Left ventricle myocardium inferior (tissue), 1 donor: ENCODE data around the gene DAAM2. TPM values are rescaled to one million over a fixed set of nuclear protein-coding genes. Genes with fewer than 3 reads are reported as not detected.

ENCODE experiments used
- DNase-seq: peaks from one replicate; pipeline ENCODE4 v3.0.0-alpha.2; 2020
- H3K27ac ChIP-seq: fragments of 200-600 bp; replicated peaks from 2 replicates; pipeline ENCODE4 v1.8.0; 2021
- H3K27me3 ChIP-seq: fragments of 200-600 bp; 2 replicates; pipeline ENCODE4 v1.8.0; 2021; ENCODE audit warnings: low read depth
- H3K36me3 ChIP-seq: fragments of 200-600 bp; 2 replicates; pipeline ENCODE4 v1.8.0; 2021
- H3K4me1 ChIP-seq: fragments of 200-600 bp; 2 replicates; pipeline ENCODE4 v1.8.0; 2021
- H3K4me3 ChIP-seq: fragments of 200-600 bp; 2 replicates; pipeline ENCODE4 v1.8.0; 2021; ENCODE audit warnings: mild to moderate bottlenecking, moderate library complexity
- H3K9me3 ChIP-seq: fragments of 200-600 bp; replicated peaks from 2 replicates; pipeline ENCODE4 v1.8.0; 2021
- CTCF ChIP-seq: fragments of 200-600 bp; IDR thresholded peaks from 2 replicates; pipeline ENCODE4 v1.8.0; 2021; ENCODE audit warnings: antibody characterized with exemption, mild to moderate bottlenecking, borderline replicate concordance
- intact Hi-C: fragments of 100-400 bp; cut with micrococcal nuclease; formaldehyde crosslinking; loops from one replicate; pipeline ENCODE4 v1.11.0; 2022
- total RNA-seq: library from RNA; stranded (reverse); fragmentation: NEBNext Ultra II Directional; extraction: Animal tissue kit (Norgen Biotek cat#: 25700); gene quantifications from one replicate; pipeline ENCODE4 v1.2.1, GENCODE V29; 2021
- donor health status: DM: no; HTN: yes; CAD: no; lungs with severe emphysema.

Gene DAAM2
- total RNA-seq, 1 donor from 2014 or later: 19.1 TPM

- Histone ChIP-seq H3K4me3 (no peak overlapping the region), H3K27ac (peak overlapping the region; percentile 48), H3K27me3 (no peaks in the 10 kb centered on the region), H3K4me1 (peaks cover 16% of the 10 kb centered on the region), H3K36me3 (no peaks in the 10 kb centered on the region), H3K9me3 (no peaks in the 10 kb centered on the region)
- TF ChIP-seq CTCF: no peak
- intact Hi-C loops: no loop called here
- no peak for DNase-seq
Measured at GRCh38 chr6:39777218-39777617, 15.0 kb upstream of the DAAM2 start.

- peak overlapping the region; percentile 48 for H3K27ac ChIP-seq
- intact Hi-C loops: no loop called here
Measured at GRCh38 chr6:39777661-39778060, 14.5 kb upstream of the DAAM2 start.

GRCh38 chr6:39778581-39779255 lies 13.5 kb upstream of the DAAM2 start:
- intact Hi-C loops: no loop called here
- no peak overlapping the region for H3K4me3 ChIP-seq
- H3K27me3 ChIP-seq: no peaks in the 10 kb centered on the region
- H3K36me3 ChIP-seq: no peaks in the 10 kb centered on the region
- no peak for TF ChIP-seq CTCF
- H3K27ac ChIP-seq: no peak overlapping the region
- H3K9me3 ChIP-seq: peaks cover 14% of the 10 kb centered on the region
- H3K4me1 ChIP-seq: peaks cover 16% of the 10 kb centered on the region
- DNase-seq: no peak

More at GRCh38 chr6:39777661-39778060, 14.5 kb upstream of the DAAM2 start:
- peak; percentile 32 for DNase-seq
- no peaks in the 10 kb centered on the region for H3K27me3 ChIP-seq
- H3K9me3 ChIP-seq: peaks cover 3% of the 10 kb centered on the region
- no peak for TF ChIP-seq CTCF
- peaks cover 16% of the 10 kb centered on the region for H3K4me1 ChIP-seq
- H3K36me3 ChIP-seq: no peaks in the 10 kb centered on the region
- H3K4me3 ChIP-seq: no peak overlapping the region

GRCh38 chr6:39785281-39785680 lies 6.9 kb upstream of the DAAM2 start:
- no peaks in the 10 kb centered on the region for H3K4me1 ChIP-seq
- no peaks in the 10 kb centered on the region for H3K36me3 ChIP-seq
- TF ChIP-seq CTCF: no peak
- no peaks in the 10 kb centered on the region for H3K27me3 ChIP-seq
- DNase-seq: no peak
- no peak overlapping the region for H3K4me3 ChIP-seq
- peaks cover 17% of the 10 kb centered on the region for H3K9me3 ChIP-seq
- intact Hi-C loops: no loop called here
- H3K27ac ChIP-seq: no peak overlapping the region

GRCh38 chr6:39786649-39787048 lies 5.5 kb upstream of the DAAM2 start:
- H3K9me3 ChIP-seq: peaks cover 17% of the 10 kb centered on the region
- H3K27ac ChIP-seq: no peak overlapping the region
- no peaks in the 10 kb centered on the region for H3K27me3 ChIP-seq
- H3K36me3 ChIP-seq: no peaks in the 10 kb centered on the region
- peaks cover 4% of the 10 kb centered on the region for H3K4me1 ChIP-seq
- DNase-seq: no peak
- no peak overlapping the region for H3K4me3 ChIP-seq
- intact Hi-C loops: no loop called here
- TF ChIP-seq CTCF: no peak
